OCI-LY7 (cell line): ENCODE results near the gene CA5A.

Experiments
- EZH2phosphoT487 ChIP-seq: fragments of 200-600 bp; sonication (generic); IDR thresholded peaks from 2 replicates; pipeline ENCODE4 v1.6.1; 2018; ENCODE audit warnings: low read depth, borderline replicate concordance, mild to moderate bottlenecking, mixed run types, antibody characterized with exemption, low read length, moderate library complexity, mixed read lengths
- TF ChIP-seq, protein P1 (sequence below): fragments of 200-600 bp; sonication (generic); conservative IDR thresholded peaks from 2 replicates; pipeline ENCODE4 v1.5.1; 2014; ENCODE audit warnings: mild to moderate bottlenecking, antibody characterized with exemption, low read length, moderate library complexity, mixed read lengths

DNA sequence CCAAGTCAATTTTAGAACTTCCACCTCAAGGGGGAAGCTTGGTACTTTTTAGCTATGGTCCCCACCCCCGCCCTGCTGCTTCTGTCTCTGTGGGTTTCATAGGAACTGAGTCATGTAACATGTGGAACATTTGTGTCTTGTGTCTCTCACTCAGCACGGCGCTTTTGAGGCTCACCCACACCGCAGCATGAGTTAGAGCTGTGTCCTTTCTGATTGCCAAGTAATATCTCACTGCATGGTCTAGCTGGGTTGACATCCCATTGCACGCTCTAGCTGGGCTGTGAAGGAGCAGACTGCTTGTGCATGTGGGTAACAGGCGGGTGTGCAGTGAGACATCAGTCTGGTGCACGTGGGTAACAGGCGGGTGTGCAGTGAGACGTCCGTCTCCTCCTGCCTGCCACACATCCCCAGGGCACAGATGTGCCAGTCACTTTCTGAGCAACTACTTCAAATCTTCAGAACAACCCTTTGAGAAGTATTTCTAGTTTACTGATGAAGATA is 40.6 kb downstream of the CA5A start:
- TF ChIP-seq, protein P1, sequence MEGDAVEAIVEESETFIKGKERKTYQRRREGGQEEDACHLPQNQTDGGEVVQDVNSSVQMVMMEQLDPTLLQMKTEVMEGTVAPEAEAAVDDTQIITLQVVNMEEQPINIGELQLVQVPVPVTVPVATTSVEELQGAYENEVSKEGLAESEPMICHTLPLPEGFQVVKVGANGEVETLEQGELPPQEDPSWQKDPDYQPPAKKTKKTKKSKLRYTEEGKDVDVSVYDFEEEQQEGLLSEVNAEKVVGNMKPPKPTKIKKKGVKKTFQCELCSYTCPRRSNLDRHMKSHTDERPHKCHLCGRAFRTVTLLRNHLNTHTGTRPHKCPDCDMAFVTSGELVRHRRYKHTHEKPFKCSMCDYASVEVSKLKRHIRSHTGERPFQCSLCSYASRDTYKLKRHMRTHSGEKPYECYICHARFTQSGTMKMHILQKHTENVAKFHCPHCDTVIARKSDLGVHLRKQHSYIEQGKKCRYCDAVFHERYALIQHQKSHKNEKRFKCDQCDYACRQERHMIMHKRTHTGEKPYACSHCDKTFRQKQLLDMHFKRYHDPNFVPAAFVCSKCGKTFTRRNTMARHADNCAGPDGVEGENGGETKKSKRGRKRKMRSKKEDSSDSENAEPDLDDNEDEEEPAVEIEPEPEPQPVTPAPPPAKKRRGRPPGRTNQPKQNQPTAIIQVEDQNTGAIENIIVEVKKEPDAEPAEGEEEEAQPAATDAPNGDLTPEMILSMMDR, result no peak
- TF ChIP-seq EZH2phosphoT487, result no peak
